HepG2 (cell line): ENCODE results near the gene FGF18. TPM values are rescaled to one million over a fixed set of nuclear protein-coding genes. Genes with fewer than 3 reads are reported as not detected.

Source experiments
- ATAC-seq: fragments of 200-7000 bp; cut with Tn5 transposase; 3 replicates; pipeline ENCODE4 v1.9.1; 2020; ENCODE audit warnings: mild to moderate bottlenecking, moderate library complexity
- BruUV-seq: library from RNA; stranded (reverse); fragments of 400-500 nt; replicated peaks from 2 replicates; lab custom pipeline; 2021; lab: Mats Ljungman, UMichigan
- CTCF ChIA-PET: fragments of 300-600 bp; formaldehyde crosslinking; extraction: SDS; loops from one replicate; lab custom pipeline; 2021; ENCODE audit warnings: low total read pairs, inconsistent platforms, low intra/inter-chr PET ratio; lab: Yijun Ruan, JAX
- POLR2A ChIA-PET: fragments of 350-600 bp; sonication (Branson Sonifier 250); formaldehyde crosslinking; loops from one replicate; lab custom pipeline; 2020; ENCODE audit warnings: antibody characterized with exemption, inconsistent platforms; lab: Yijun Ruan, JAX
- DNase-seq: peaks from one replicate; pipeline ENCODE4 v3.0.0-alpha.2; 2015; ENCODE audit warnings: low spot score
- FAIRE-seq: peaks from 3 replicates; lab custom pipeline; 2011; peaks lifted over from hg19 to GRCh38; lab: Jason Lieb, UNC
- H2AFZ ChIP-seq: one replicate; pipeline ENCODE4 v1.6.1; 2011; ENCODE audit warnings: low read length, inconsistent platforms
- H3K27ac ChIP-seq: fragments of 300-600 bp; 3 replicates; pipeline ENCODE4 v1.8.0; 2011; ENCODE audit warnings: mixed run types, mild to moderate bottlenecking, mixed read lengths, low read length, inconsistent platforms; ENCODE audit not compliant: insufficient read depth; ENCODE audit errors: extremely low read length
- H3K27me3 ChIP-seq, 2 experiments: fragments of 200-600 bp in 1 of 2; 2 replicates in 1 of 2; 3 replicates in 1 of 2; pipeline versions ENCODE4 v1.6.0 to v1.8.0; 2011; ENCODE audit warnings: low read length in 2 of 2, mild to moderate bottlenecking in 2 of 2, moderate library complexity in 2 of 2, inconsistent platforms in 1 of 2; ENCODE audit not compliant: insufficient read depth in 2 of 2, control insufficient read depth in 1 of 2
- H3K36me3 ChIP-seq, 2 experiments: fragments of 200-600 bp in 1 of 2; replicated peaks in 1 of 2; 2 replicates in 1 of 2; 3 replicates in 1 of 2; pipeline versions ENCODE4 v1.5.1 to v1.8.0; 2011; ENCODE audit warnings: low read length in 2 of 2, inconsistent platforms in 1 of 2; ENCODE audit not compliant: insufficient read depth in 2 of 2, control insufficient read depth in 1 of 2
- H3K4me1 ChIP-seq: 2 replicates; pipeline ENCODE4 v1.5.1; 2012; ENCODE audit warnings: low read length, inconsistent platforms; ENCODE audit not compliant: insufficient read depth
- H3K4me2 ChIP-seq: 2 replicates; pipeline ENCODE4 v1.6.0; 2011; ENCODE audit warnings: low read depth, low read length, inconsistent platforms
- H3K4me3 ChIP-seq, 3 experiments: fragments of 200-600 bp in 1 of 3; sonication (generic), shearing (Covaris generic) in 1 of 3; replicated peaks in 1 of 3; 2 replicates each; pipeline ENCODE4 v1.5.1; 2011 to 2016; ENCODE audit warnings: low read length in 3 of 3, inconsistent platforms in 2 of 3, low read depth in 2 of 3, mild to moderate bottlenecking in 2 of 3, control low read depth in 1 of 3, mixed read lengths in 1 of 3; ENCODE audit not compliant: insufficient read depth in 1 of 3
- H3K79me2 ChIP-seq: one replicate; pipeline ENCODE4 v1.6.1; 2011; ENCODE audit warnings: low read length, inconsistent platforms; ENCODE audit not compliant: insufficient read depth
- H3K9ac ChIP-seq: 2 replicates; pipeline ENCODE4 v1.6.0; 2011; ENCODE audit warnings: mild to moderate bottlenecking, low read depth, low read length, inconsistent platforms; ENCODE audit not compliant: insufficient read depth
- H3K9me3 ChIP-seq: 2 replicates; pipeline ENCODE4 v1.5.1; 2012; ENCODE audit warnings: mild to moderate bottlenecking, low read length
- H4K20me1 ChIP-seq: 2 replicates; pipeline ENCODE4 v1.6.0; 2011; ENCODE audit warnings: inconsistent platforms, mild to moderate bottlenecking, low read length, moderate library complexity; ENCODE audit not compliant: insufficient read depth
- SNRNP70 ChIP-seq: fragments of 200-400 bp; formaldehyde crosslinking; IDR thresholded peaks from 2 replicates; pipeline ENCODE4 v1.6.1; 2017; ENCODE audit warnings: mild to moderate bottlenecking, low read depth, low read length, moderate library complexity
- TBP ChIP-seq: sonication (generic); formaldehyde crosslinking; IDR thresholded peaks from 2 replicates; pipeline ENCODE4 v1.5.0; 2020; ENCODE audit warnings: missing genetic modification reagents
- ZNF329 ChIP-seq: sonication (generic); formaldehyde crosslinking; IDR thresholded peaks from 2 replicates; pipeline ENCODE4 v1.9.0; 2021; ENCODE audit warnings: low read depth, mild to moderate bottlenecking, missing genetic modification reagents
- ZNF556 ChIP-seq: sonication (generic); formaldehyde crosslinking; IDR thresholded peaks from 2 replicates; pipeline ENCODE4 v1.4.0; 2020; ENCODE audit warnings: mild to moderate bottlenecking, missing genetic modification reagents, borderline replicate concordance
- ZNF564 ChIP-seq: sonication (generic); formaldehyde crosslinking; IDR thresholded peaks from 2 replicates; pipeline ENCODE4 v1.8.1; 2023; ENCODE audit warnings: mild to moderate bottlenecking, missing genetic modification reagents
- ZNF704 ChIP-seq: sonication (generic); formaldehyde crosslinking; IDR thresholded peaks from 2 replicates; pipeline ENCODE4 v1.8.1; 2023; ENCODE audit warnings: mild to moderate bottlenecking, inconsistent platforms, moderate library complexity, missing genetic modification reagents, borderline replicate concordance
- WGBS: methylation state at CpG from one replicate; pipeline ENCODE4 v1.1.6; 2017; ENCODE audit warnings: low lambda C conversion rate; 5-methylcytosine and 5-hydroxymethylcytosine counted together
- in situ Hi-C: cut with HindIII; loops from 2 replicates; pipeline ENCODE4 v1.10.0; 2017; ENCODE audit warnings: low pct_unique_long_range_greater_than_20kb; ENCODE audit not compliant: extremely low pct_ligation_motif_present
- intact Hi-C: fragments of 100-400 bp; cut with micrococcal nuclease; formaldehyde crosslinking; loops from one replicate; pipeline ENCODE4 v1.10.0; 2022; ENCODE audit not compliant: unreplicated experiment
- polyA plus RNA-seq, 8 experiments: library from polyadenylated mRNA; depleted of rRNA in 3 of 8; stranded (reverse) in 7 of 8; unstranded in 1 of 8; fragments of >200 nt; fragmentation: Illumina TruSeq in 4 of 8; extraction: Trizol in 4 of 8; gene quantifications; 2 replicates each; pipeline versions ENCODE4 v1.2.1 to v1.2.3, GENCODE V29; 2011 to 2016; ENCODE audit warnings: low read depth in 4 of 8, missing spikeins in 1 of 8, mixed read lengths in 1 of 8; ENCODE audit not compliant: insufficient read depth in 1 of 8
- total RNA-seq, 5 experiments: library from RNA; depleted of rRNA; stranded (reverse); fragments of >200 nt; fragmentation: Illumina TruSeq; extraction: Trizol; gene quantifications; 2 replicates each; pipeline ENCODE4 v1.2.3, GENCODE V29; 2016; ENCODE audit warnings: low read depth in 1 of 5

Gene FGF18
- total and polyA plus RNA-seq, 2 of the 13 experiments (the other 11 are each of a cell fraction or from before 2014, with no cell fraction given) = not detected

GRCh38 chr5:171462928-171463861 lies 43.7 kb downstream of the FGF18 start:
- FAIRE-seq (no peak), ATAC-seq (no peak), DNase-seq (no peak)
- H3K4me2 ChIP-seq = no peak overlapping the region
- WGBS = 28% methylated on average over 10 of the region's 11 CpGs
- ChIA-PET CTCF (no interaction called here), POLR2A (no interaction called here)
- no peak overlapping the region for H2AFZ ChIP-seq
- TF ChIP-seq SNRNP70 (no peak), TBP (CRISPR knock-in tag) (no peak), ZNF556 (CRISPR knock-in tag) (no peak), ZNF564 (CRISPR knock-in tag) (no peak), ZNF329 (CRISPR knock-in tag) (peak; percentile 94), ZNF704 (no peak)
- no peaks in the 10 kb centered on the region for H3K4me1 ChIP-seq
- no peaks in the 10 kb centered on the region for H4K20me1 ChIP-seq
- no TSS peak for BruUV-seq
- no peak overlapping the region for H3K27ac ChIP-seq
- peaks cover 0 to 1% of the 10 kb centered on the region in 2 experiments; a peak in 3 of 5 replicates for H3K27me3 ChIP-seq
- in situ Hi-C loops = no loop called here
- H3K4me3 ChIP-seq = no peak overlapping the region
- no peaks in the 10 kb centered on the region for H3K79me2 ChIP-seq
- intact Hi-C loops = no loop called here
- no peaks in the 10 kb centered on the region for H3K9me3 ChIP-seq
- no peak overlapping the region for H3K9ac ChIP-seq
- H3K36me3 ChIP-seq = no peaks in the 10 kb centered on the region
